ENCODE results near the gene NHLRC1. TPM values are rescaled to one million over a fixed set of nuclear protein-coding genes. Genes with fewer than 3 reads are reported as not detected.

Gene NHLRC1
- polyA plus RNA-seq, 6 donors from 2014 or later, result 0.60 to 4.7 (median 1.7) TPM

GRCh38 chr6:18091382-18091781, 31.1 kb downstream of the NHLRC1 start:
- H3K27me3 Mint-ChIP-seq, result peaks cover 0 to 19% (median 4%) of the 10 kb centered on the region in 3 donors
- no peak for ATAC-seq (ENCODE audit: low read depth in 2 of 2)
- H3K9me3 Mint-ChIP-seq, result peaks cover 3 to 22% (median 10%) of the 10 kb centered on the region in 7 donors
- H3K36me3 Mint-ChIP-seq, result peaks cover 0 to 4% of the 10 kb centered on the region in 2 donors
- H3K4me3 Mint-ChIP-seq, result no peak overlapping the region
- H3K4me1 Mint-ChIP-seq, result no peaks in the 10 kb centered on the region
- no peak overlapping the region for H3K27ac Mint-ChIP-seq
- DNase-seq, result no peak

- Mint-ChIP-seq H3K9me3 (peaks cover 3 to 22% (median 10%) of the 10 kb centered on the region in 7 donors), H3K36me3 (peaks cover 0 to 6% of the 10 kb centered on the region in 2 donors), H3K4me3 (no peak overlapping the region), H3K27me3 (peaks cover 2 to 20% (median 5%) of the 10 kb centered on the region in 3 donors), H3K4me1 (no peaks in the 10 kb centered on the region), H3K27ac (no peak overlapping the region)
- no peak for DNase-seq
- ATAC-seq (ENCODE audit: low read depth in 2 of 2), result no peak
Measured at GRCh38 chr6:18090349-18090786, 32.1 kb downstream of the NHLRC1 start.

GRCh38 chr6:18088419-18089296, 33.8 kb downstream of the NHLRC1 start:
- H3K4me3 Mint-ChIP-seq, result no peak overlapping the region
- DNase-seq (no peak), ATAC-seq (ENCODE audit: low read depth in 2 of 2) (no peak)
- H3K36me3 Mint-ChIP-seq, result peaks cover 0 to 11% of the 10 kb centered on the region in 2 donors
- peaks cover 5 to 20% (median 10%) of the 10 kb centered on the region in 3 donors for H3K27me3 Mint-ChIP-seq
- H3K4me1 Mint-ChIP-seq, result no peaks in the 10 kb centered on the region
- H3K9me3 Mint-ChIP-seq, result peaks cover 3 to 27% (median 10%) of the 10 kb centered on the region in 7 donors
- no peak overlapping the region for H3K27ac Mint-ChIP-seq

- Mint-ChIP-seq H3K27me3 (peaks cover 5 to 20% (median 10%) of the 10 kb centered on the region in 3 donors), H3K4me3 (no peak overlapping the region), H3K36me3 (peaks cover 0 to 11% of the 10 kb centered on the region in 2 donors), H3K27ac (no peak overlapping the region), H3K4me1 (no peaks in the 10 kb centered on the region), H3K9me3 (peaks cover 3 to 27% (median 10%) of the 10 kb centered on the region in 7 donors)
- ATAC-seq (ENCODE audit: low read depth in 2 of 2), result no peak
- no peak for DNase-seq
Measured at GRCh38 chr6:18087396-18088165, 34.9 kb downstream of the NHLRC1 start.

- no peak overlapping the region for H3K27ac Mint-ChIP-seq
- DNase-seq (no peak), ATAC-seq (ENCODE audit: low read depth in 2 of 2) (no peak)
- H3K27me3 Mint-ChIP-seq, result peaks cover 9 to 18% (median 15%) of the 10 kb centered on the region in 3 donors
- no peak overlapping the region for H3K4me3 Mint-ChIP-seq
- peaks cover 0 to 14% (median 4%) of the 10 kb centered on the region in 7 donors for H3K9me3 Mint-ChIP-seq
- H3K36me3 Mint-ChIP-seq, result peaks cover 0 to 7% of the 10 kb centered on the region in 2 donors
- H3K4me1 Mint-ChIP-seq, result no peaks in the 10 kb centered on the region
Measured at GRCh38 chr6:18081025-18081668, 41.3 kb downstream of the NHLRC1 start.

- peaks cover 5 to 7% of the 10 kb centered on the region in 2 donors for H3K36me3 Mint-ChIP-seq
- H3K4me3 Mint-ChIP-seq, result no peak overlapping the region
- no peaks in the 10 kb centered on the region for H3K4me1 Mint-ChIP-seq
- peaks cover 2 to 18% (median 7%) of the 10 kb centered on the region in 7 donors for H3K9me3 Mint-ChIP-seq
- DNase-seq (no peak), ATAC-seq (ENCODE audit: low read depth in 2 of 2) (no peak)
- peaks cover 9 to 19% (median 18%) of the 10 kb centered on the region in 3 donors for H3K27me3 Mint-ChIP-seq
- no peak overlapping the region for H3K27ac Mint-ChIP-seq
Measured at GRCh38 chr6:18080544-18080943, 41.9 kb downstream of the NHLRC1 start.

- Mint-ChIP-seq H3K4me3 (no peak overlapping the region), H3K27me3 (peaks cover 4 to 18% (median 16%) of the 10 kb centered on the region in 3 donors), H3K9me3 (peaks cover 5 to 27% (median 13%) of the 10 kb centered on the region in 7 donors), H3K27ac (no peak overlapping the region), H3K4me1 (no peaks in the 10 kb centered on the region), H3K36me3 (peaks cover 7 to 12% of the 10 kb centered on the region in 2 donors)
- DNase-seq (no peak), ATAC-seq (ENCODE audit: low read depth in 2 of 2) (no peak)
Measured at GRCh38 chr6:18078866-18079265, 43.6 kb downstream of the NHLRC1 start.

GRCh38 chr6:18076231-18076630, 46.2 kb downstream of the NHLRC1 start:
- Mint-ChIP-seq H3K4me1 (no peaks in the 10 kb centered on the region), H3K4me3 (no peak overlapping the region), H3K9me3 (peaks cover 5 to 41% (median 21%) of the 10 kb centered on the region in 7 donors), H3K27me3 (peaks cover 10 to 26% (median 11%) of the 10 kb centered on the region in 3 donors), H3K27ac (no peak overlapping the region), H3K36me3 (peaks cover 7 to 12% of the 10 kb centered on the region in 2 donors)
- DNase-seq, result no peak
- no peak for ATAC-seq (ENCODE audit: low read depth in 2 of 2)

- Mint-ChIP-seq H3K27me3 (peaks cover 5 to 21% (median 17%) of the 10 kb centered on the region in 3 donors), H3K36me3 (peaks cover 7 to 12% of the 10 kb centered on the region in 2 donors), H3K27ac (no peak overlapping the region), H3K9me3 (peaks cover 5 to 49% (median 21%) of the 10 kb centered on the region in 7 donors), H3K4me1 (no peaks in the 10 kb centered on the region), H3K4me3 (no peak overlapping the region)
- ATAC-seq (ENCODE audit: low read depth in 2 of 2) (no peak), DNase-seq (no peak)
Measured at GRCh38 chr6:18072841-18073240, 49.6 kb downstream of the NHLRC1 start.

- no peak for ATAC-seq (ENCODE audit: low read depth in 2 of 2)
- Mint-ChIP-seq H3K27me3 (peaks cover 5 to 12% (median 9%) of the 10 kb centered on the region in 3 donors), H3K36me3 (peaks cover 7% of the 10 kb centered on the region in 2 donors), H3K27ac (no peak overlapping the region), H3K9me3 (peaks cover 0 to 37% (median 17%) of the 10 kb centered on the region in 7 donors), H3K4me3 (no peak overlapping the region), H3K4me1 (no peaks in the 10 kb centered on the region)
- DNase-seq, result no peak
Measured at GRCh38 chr6:18070486-18070885, 52.0 kb downstream of the NHLRC1 start.
